ENCODE measurements around the gene SLC35F4. TPM values are rescaled to one million over a fixed set of nuclear protein-coding genes. Genes with fewer than 3 reads are reported as not detected.

Gene SLC35F4
- total RNA-seq, 1 donor from 2014 or later, result not detected

DNA sequence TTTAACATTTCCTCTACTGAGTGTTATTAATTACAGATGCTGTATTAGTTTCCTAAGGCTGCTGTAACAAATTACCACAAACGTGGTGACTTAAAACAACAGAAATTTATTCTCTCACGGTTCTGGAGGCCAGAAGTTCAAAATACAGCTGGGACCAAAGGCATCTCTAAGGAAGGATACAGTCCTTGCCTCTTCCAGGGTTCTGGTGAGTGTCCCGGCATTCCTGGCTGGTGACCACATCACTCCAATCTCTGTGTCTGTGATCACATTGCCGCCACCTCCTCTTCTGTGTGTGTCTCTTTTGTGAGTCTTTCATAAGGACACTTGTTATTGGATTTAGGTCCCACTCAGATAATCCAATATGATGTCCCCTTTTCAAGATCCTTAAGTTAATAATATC lies 287.1 kb downstream of the SLC35F4 start:
- TF ChIP-seq, protein P1, sequence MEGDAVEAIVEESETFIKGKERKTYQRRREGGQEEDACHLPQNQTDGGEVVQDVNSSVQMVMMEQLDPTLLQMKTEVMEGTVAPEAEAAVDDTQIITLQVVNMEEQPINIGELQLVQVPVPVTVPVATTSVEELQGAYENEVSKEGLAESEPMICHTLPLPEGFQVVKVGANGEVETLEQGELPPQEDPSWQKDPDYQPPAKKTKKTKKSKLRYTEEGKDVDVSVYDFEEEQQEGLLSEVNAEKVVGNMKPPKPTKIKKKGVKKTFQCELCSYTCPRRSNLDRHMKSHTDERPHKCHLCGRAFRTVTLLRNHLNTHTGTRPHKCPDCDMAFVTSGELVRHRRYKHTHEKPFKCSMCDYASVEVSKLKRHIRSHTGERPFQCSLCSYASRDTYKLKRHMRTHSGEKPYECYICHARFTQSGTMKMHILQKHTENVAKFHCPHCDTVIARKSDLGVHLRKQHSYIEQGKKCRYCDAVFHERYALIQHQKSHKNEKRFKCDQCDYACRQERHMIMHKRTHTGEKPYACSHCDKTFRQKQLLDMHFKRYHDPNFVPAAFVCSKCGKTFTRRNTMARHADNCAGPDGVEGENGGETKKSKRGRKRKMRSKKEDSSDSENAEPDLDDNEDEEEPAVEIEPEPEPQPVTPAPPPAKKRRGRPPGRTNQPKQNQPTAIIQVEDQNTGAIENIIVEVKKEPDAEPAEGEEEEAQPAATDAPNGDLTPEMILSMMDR (IDR thresholded peaks at IDR 0.05), result no peak
- Histone ChIP-seq H3K36me3 (no peaks in the 10 kb centered on the region), H3K9me3 (no peaks in the 10 kb centered on the region), H3K4me3 (no peak overlapping the region), H3K27ac (no peak overlapping the region), H3K27me3 (ENCODE audit: low read depth) (no peaks in the 10 kb centered on the region), H3K4me1 (no peaks in the 10 kb centered on the region)
- no peak for DNase-seq
- intact Hi-C loops (cut with DNase I), result no loop called here
- ATAC-seq, result no peak

- H3K36me3 ChIP-seq, result no peaks in the 10 kb centered on the region
- H3K27me3 ChIP-seq (ENCODE audit: low read depth), result no peaks in the 10 kb centered on the region
- TF ChIP-seq, protein P1 (IDR thresholded peaks at IDR 0.05), result no peak
- no peak for ATAC-seq
- no peaks in the 10 kb centered on the region for H3K4me1 ChIP-seq
- no peak overlapping the region for H3K27ac ChIP-seq
- no peaks in the 10 kb centered on the region for H3K9me3 ChIP-seq
- DNase-seq, result no peak
- intact Hi-C loops (cut with DNase I), result no loop called here
- H3K4me3 ChIP-seq, result no peak overlapping the region
Measured at GRCh38 chr14:57576498-57576897, 289.4 kb downstream of the SLC35F4 start.

DNA sequence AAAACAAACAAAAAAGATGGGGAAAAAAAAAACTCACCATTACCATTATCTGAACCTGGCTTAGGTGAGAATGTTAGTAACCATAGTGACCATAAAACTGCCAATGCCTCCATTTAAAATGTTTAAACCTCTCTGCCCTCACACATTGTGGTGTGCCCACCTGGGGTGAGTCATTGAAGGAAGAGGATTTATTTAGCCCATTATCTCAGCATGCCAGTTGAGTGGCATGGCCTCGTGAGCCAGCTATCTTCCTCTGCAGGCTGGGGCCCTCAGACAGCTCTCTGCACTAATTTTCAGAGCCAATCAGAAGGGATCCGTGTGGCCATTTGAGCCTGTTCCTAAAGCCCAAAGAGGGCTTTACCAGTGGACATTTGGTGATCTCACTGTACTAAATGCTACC lies 290.4 kb downstream of the SLC35F4 start:
- Histone ChIP-seq H3K27me3 (ENCODE audit: low read depth) (no peaks in the 10 kb centered on the region), H3K4me3 (no peak overlapping the region), H3K4me1 (no peaks in the 10 kb centered on the region), H3K36me3 (no peaks in the 10 kb centered on the region), H3K27ac (no peak overlapping the region), H3K9me3 (no peaks in the 10 kb centered on the region)
- ATAC-seq (no peak), DNase-seq (no peak)
- TF ChIP-seq, protein P1 (IDR thresholded peaks at IDR 0.05), result no peak
- intact Hi-C loops (cut with DNase I), result no loop called here

DNA sequence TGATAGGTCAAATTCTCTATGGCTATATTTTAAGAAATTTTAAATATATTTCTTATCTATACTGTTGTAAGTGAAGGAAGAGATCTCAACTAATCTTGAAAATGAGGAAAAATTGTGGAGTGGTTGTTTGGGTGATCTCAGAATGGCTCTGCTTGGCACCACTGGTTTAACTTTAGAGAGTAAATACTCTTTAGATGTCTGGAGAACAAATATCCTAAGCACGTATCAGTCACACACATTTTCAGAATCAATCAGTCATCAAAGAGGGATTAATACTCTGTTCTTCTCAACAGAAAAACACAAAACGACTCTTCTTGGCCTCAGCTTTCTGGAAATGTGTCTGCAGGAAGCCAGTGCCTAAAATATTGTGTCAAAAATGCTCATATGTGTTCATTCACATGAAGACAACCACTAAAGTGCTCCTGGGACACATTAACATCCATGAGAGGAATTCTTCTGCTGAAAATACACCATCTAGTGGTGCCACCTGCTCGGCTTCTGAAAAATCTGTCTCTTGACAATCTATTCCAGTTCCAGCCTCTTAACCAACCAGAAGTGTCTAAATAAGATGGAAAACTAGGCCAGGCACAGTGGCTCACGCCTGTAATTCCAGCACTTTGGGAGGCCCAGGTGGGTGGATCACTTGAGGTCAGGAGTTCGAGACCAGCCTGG lies 291.1 kb downstream of the SLC35F4 start:
- no peaks in the 10 kb centered on the region for H3K9me3 ChIP-seq
- no peak overlapping the region for H3K4me3 ChIP-seq
- TF ChIP-seq, protein P1 (IDR thresholded peaks at IDR 0.05), result no peak
- H3K27ac ChIP-seq, result no peak overlapping the region
- H3K27me3 ChIP-seq (ENCODE audit: low read depth), result no peaks in the 10 kb centered on the region
- ATAC-seq, result no peak
- no peaks in the 10 kb centered on the region for H3K36me3 ChIP-seq
- no peaks in the 10 kb centered on the region for H3K4me1 ChIP-seq
- intact Hi-C loops (cut with DNase I), result no loop called here
- DNase-seq, result no peak

- no peaks in the 10 kb centered on the region for H3K27me3 ChIP-seq (ENCODE audit: low read depth)
- no peaks in the 10 kb centered on the region for H3K9me3 ChIP-seq
- TF ChIP-seq, protein P1 (IDR thresholded peaks at IDR 0.05), result no peak
- no peaks in the 10 kb centered on the region for H3K4me1 ChIP-seq
- intact Hi-C loops (cut with DNase I), result no loop called here
- ATAC-seq (no peak), DNase-seq (no peak)
- H3K27ac ChIP-seq, result no peak overlapping the region
- no peak overlapping the region for H3K4me3 ChIP-seq
- H3K36me3 ChIP-seq, result no peaks in the 10 kb centered on the region
Measured at GRCh38 chr14:57573173-57573572, 292.7 kb downstream of the SLC35F4 start.

Measured in lower lobe of right lung (tissue), 2 donors.